Measurements from ENCODE around the gene DCD.

- TF ChIP-seq CTCF (IDR thresholded peaks at IDR 0.05) (no peak), POLR2AphosphoS5 (IDR thresholded peaks at IDR 0.05) (no peak)
Measured at GRCh38 chr12:54662026-54662425, 13.9 kb upstream of the DCD start.

All from upper lobe of left lung (tissue), 4 donors.